Body of pancreas (tissue), 4 donors: ENCODE results near the gene GMPPB. TPM values are rescaled to one million over a fixed set of nuclear protein-coding genes. Genes with fewer than 3 reads are reported as not detected.

ENCODE experiments used
- ATAC-seq: fragments of 150-250 bp; one replicate; pipeline ENCODE4 v1.9.1; 2016
- DNase-seq, 4 donors: peaks; one replicate each; pipeline ENCODE4 v3.0.0-alpha.2; 2019
- H3K27ac ChIP-seq, 4 donors: fragments of 200-600 bp; sonication (generic); 1 replicate in 3 of 4; 2 replicates in 1 of 4; pipeline versions ENCODE4 v1.5.1 to v1.6.1; 2016 to 2019; ENCODE audit warnings: mild to moderate bottlenecking in 1 of 4, mixed read lengths in 1 of 4, moderate library complexity in 1 of 4
- H3K27me3 ChIP-seq, 2 donors: fragments of 200-600 bp; sonication (generic); one replicate each; pipeline ENCODE4 v1.6.0; 2016; ENCODE audit warnings: mild to moderate bottlenecking in 1 of 2
- H3K36me3 ChIP-seq, 2 donors: fragments of 200-600 bp; sonication (generic); replicated peaks in 1 of 2; 2 replicates each; pipeline ENCODE4 v1.5.1; 2016; ENCODE audit warnings: low read depth in 2 of 2; ENCODE audit not compliant: insufficient read depth in 1 of 2
- H3K4me1 ChIP-seq: fragments of 200-600 bp; sonication (generic); one replicate; pipeline ENCODE4 v1.6.0; 2016
- H3K4me3 ChIP-seq, 2 donors: fragments of 200-600 bp; sonication (generic); 1 replicate in 1 of 2; 2 replicates in 1 of 2; pipeline ENCODE4 v1.5.1; 2016 to 2019
- H3K9me3 ChIP-seq, 3 donors: fragments of 200-600 bp; sonication (generic); 1 replicate in 2 of 3; 2 replicates in 1 of 3; pipeline ENCODE4 v1.5.1; 2016
- CTCF ChIP-seq, 7 experiments: fragments of 450-650 bp in 4 of 7; fragments of 200-600 bp in 3 of 7; sonication (generic) in 3 of 7; IDR thresholded peaks; one replicate each; pipeline ENCODE4 v1.5.1; 2016 to 2019; ENCODE audit warnings: antibody characterized with exemption in 7 of 7
- POLR2A ChIP-seq, 3 donors: fragments of 450-650 bp; IDR thresholded peaks; one replicate each; pipeline ENCODE4 v1.6.1; 2016; ENCODE audit warnings: antibody characterized with exemption in 3 of 3, mild to moderate bottlenecking in 2 of 3
- WGBS, 2 donors: methylation state at CpG; one replicate each; pipeline ENCODE4 v1.1.5; 2017; 5-methylcytosine and 5-hydroxymethylcytosine counted together
- intact Hi-C: fragments of 100-400 bp; cut with DNase I; formaldehyde crosslinking; loops from one replicate; pipeline ENCODE4 v1.15.1; 2023
- total RNA-seq, 2 donors: library from RNA; depleted of rRNA; stranded (reverse); fragments of >200 nt; gene quantifications; one replicate each; pipeline ENCODE4 v1.1.0, GENCODE V29; 2016

GMPPB gene
- total RNA-seq, 2 donors from 2014 or later: 36.3 to 43.8 TPM

- no peak for ATAC-seq
Observed at GRCh38 chr3:49709852-49710251, 13.9 kb downstream of the GMPPB start.

GRCh38 chr3:49707113-49707480 lies 16.7 kb downstream of the GMPPB start:
- H3K27me3 ChIP-seq: no peaks in the 10 kb centered on the region
- intact Hi-C loops: loop anchor here (10.0 kb wide), 1 partner anchor 128 kb away; no protein-coding TSS in a partner anchor

More at GRCh38 chr3:49709852-49710251, 13.9 kb downstream of the GMPPB start:
- Histone ChIP-seq H3K9me3 (no peaks in the 10 kb centered on the region), H3K4me1 (no peaks in the 10 kb centered on the region), H3K27me3 (no peaks in the 10 kb centered on the region), H3K4me3 (no peak overlapping the region), H3K36me3 (peaks cover 0 to 5% of the 10 kb centered on the region in 2 donors), H3K27ac (no peak overlapping the region)
- intact Hi-C loops: loop anchor here (10.0 kb wide), 1 partner anchor 125 kb away; no protein-coding TSS in a partner anchor
- 93 to 95% methylated on average over 8 of the region's 8 CpGs for WGBS, 2 donors
- TF ChIP-seq POLR2A (IDR thresholded peaks at IDR 0.05): no peak
- no peak for TF ChIP-seq CTCF (IDR thresholded peaks at IDR 0.05)
- no peak for DNase-seq

GRCh38 chr3:49706456-49707112 lies 17.2 kb downstream of the GMPPB start:
- DNase-seq: no peak
- H3K36me3 ChIP-seq: peaks cover 0 to 5% of the 10 kb centered on the region in 2 donors
- H3K4me3 ChIP-seq: no peak overlapping the region
- intact Hi-C loops: loop anchor here (10.0 kb wide), 1 partner anchor 128 kb away; no protein-coding TSS in a partner anchor
- no peak overlapping the region for H3K27ac ChIP-seq
- H3K4me1 ChIP-seq: no peaks in the 10 kb centered on the region
- no peak for ATAC-seq
- TF ChIP-seq POLR2A (IDR thresholded peaks at IDR 0.05): no peak
- TF ChIP-seq CTCF (IDR thresholded peaks at IDR 0.05): no peak
- no peaks in the 10 kb centered on the region for H3K27me3 ChIP-seq
- no peaks in the 10 kb centered on the region for H3K9me3 ChIP-seq
- WGBS, 2 donors: 79 to 81% methylated on average over 8 to 9 of the region's 9 CpGs

More at GRCh38 chr3:49707113-49707480, 16.7 kb downstream of the GMPPB start:
- ATAC-seq (no peak), DNase-seq (no peak)
- Histone ChIP-seq H3K4me1 (no peaks in the 10 kb centered on the region), H3K27ac (no peak overlapping the region), H3K9me3 (no peaks in the 10 kb centered on the region), H3K36me3 (peaks cover 0 to 5% of the 10 kb centered on the region in 2 donors), H3K4me3 (no peak overlapping the region)
- no peak for TF ChIP-seq POLR2A (IDR thresholded peaks at IDR 0.05)
- no peak for TF ChIP-seq CTCF (IDR thresholded peaks at IDR 0.05)
- 64 to 66% methylated on average over 3 to 4 of the region's 4 CpGs for WGBS, 2 donors

- TF ChIP-seq CTCF (IDR thresholded peaks at IDR 0.05) (no peak), POLR2A (IDR thresholded peaks at IDR 0.05) (no peak)
- DNase-seq (no peak), ATAC-seq (no peak)
- Histone ChIP-seq H3K36me3 (peaks cover 0 to 5% of the 10 kb centered on the region in 2 donors), H3K9me3 (no peaks in the 10 kb centered on the region), H3K27ac (no peak overlapping the region), H3K27me3 (no peaks in the 10 kb centered on the region), H3K4me1 (no peaks in the 10 kb centered on the region), H3K4me3 (no peak overlapping the region)
- WGBS, 2 donors: 89 to 98% methylated on average over 8 to 17 of the region's 17 CpGs
- intact Hi-C loops: loop anchor here (10.0 kb wide), 1 partner anchor 129 kb away; no protein-coding TSS in a partner anchor
Observed at GRCh38 chr3:49705390-49705960, 18.3 kb downstream of the GMPPB start.
